Stomach smooth muscle (tissue), 2 donors: ENCODE measurements around the gene TACR1.
"Not testable (repeated sequence)": the region's sequence is repeated elsewhere in the genome, so short reads cannot be mapped to it uniquely, and the experiment has no call there.

Experiments
- H3K27ac ChIP-seq: one replicate; pipeline ENCODE4 v1.7.0; 2013; ENCODE audit warnings: mild to moderate bottlenecking, low read length, inconsistent platforms
- H3K27me3 ChIP-seq, 2 donors: one replicate each; pipeline ENCODE4 v1.7.0; 2013; ENCODE audit warnings: low read length in 2 of 2; ENCODE audit not compliant: insufficient read depth in 2 of 2, control insufficient read depth in 1 of 2
- H3K36me3 ChIP-seq, 2 donors: one replicate each; pipeline ENCODE4 v1.7.0; 2013; ENCODE audit warnings: low read length in 2 of 2; ENCODE audit not compliant: control insufficient read depth in 2 of 2, insufficient read depth in 2 of 2
- H3K4me1 ChIP-seq: one replicate; pipeline ENCODE4 v1.7.0; 2013; ENCODE audit warnings: low read length; ENCODE audit not compliant: control insufficient read depth, insufficient read depth
- H3K4me3 ChIP-seq, 2 donors: one replicate each; pipeline ENCODE4 v1.7.0; 2013; ENCODE audit warnings: low read length in 2 of 2
- H3K9ac ChIP-seq, 2 donors: one replicate each; pipeline ENCODE4 v1.7.0; 2013; ENCODE audit warnings: low read length in 2 of 2, mild to moderate bottlenecking in 1 of 2
- H3K9me3 ChIP-seq, 2 donors: one replicate each; pipeline ENCODE4 v1.7.0; 2013; ENCODE audit warnings: low read length in 2 of 2; ENCODE audit not compliant: control insufficient read depth in 2 of 2
- donor health status: healthy.
- donor health status: Pancreatic carcinoma.

TACR1 gene

GRCh38 chr2:75146606-75147332 is 52.6 kb downstream of the TACR1 start:
- H3K27me3 ChIP-seq, result no peaks in the 10 kb centered on the region
- no peaks in the 10 kb centered on the region for H3K36me3 ChIP-seq
- H3K4me3 ChIP-seq, result no peak overlapping the region
- H3K9me3 ChIP-seq, result no peaks in the 10 kb centered on the region
- no peak overlapping the region for H3K9ac ChIP-seq
- no peaks in the 10 kb centered on the region for H3K4me1 ChIP-seq
- no peak overlapping the region for H3K27ac ChIP-seq

- H3K9me3 ChIP-seq, H3K4me1 ChIP-seq, H3K27me3 ChIP-seq, H3K4me3 ChIP-seq, H3K36me3 ChIP-seq, H3K27ac ChIP-seq, H3K9ac ChIP-seq: not testable (repeated sequence)
Observed at GRCh38 chr2:75146221-75146605, 53.1 kb downstream of the TACR1 start.

GRCh38 chr2:75142081-75142480 is 57.2 kb downstream of the TACR1 start:
- no peaks in the 10 kb centered on the region for H3K4me1 ChIP-seq
- H3K4me3 ChIP-seq, result no peak overlapping the region
- H3K9me3 ChIP-seq, result no peaks in the 10 kb centered on the region
- no peak overlapping the region for H3K9ac ChIP-seq
- H3K36me3 ChIP-seq, result no peaks in the 10 kb centered on the region
- no peaks in the 10 kb centered on the region for H3K27me3 ChIP-seq
- H3K27ac ChIP-seq, result no peak overlapping the region

GRCh38 chr2:75140288-75140687 is 59.0 kb downstream of the TACR1 start:
- H3K9me3 ChIP-seq, result no peaks in the 10 kb centered on the region
- no peak overlapping the region for H3K4me3 ChIP-seq
- no peak overlapping the region for H3K9ac ChIP-seq
- H3K36me3 ChIP-seq, result no peaks in the 10 kb centered on the region
- no peaks in the 10 kb centered on the region for H3K27me3 ChIP-seq
- H3K4me1 ChIP-seq, result peaks cover 3% of the 10 kb centered on the region
- H3K27ac ChIP-seq, result no peak overlapping the region

- Histone ChIP-seq H3K27me3 (no peaks in the 10 kb centered on the region), H3K36me3 (no peaks in the 10 kb centered on the region), H3K9ac (no peak overlapping the region), H3K4me1 (peaks cover 3% of the 10 kb centered on the region), H3K4me3 (no peak overlapping the region), H3K9me3 (no peaks in the 10 kb centered on the region), H3K27ac (no peak overlapping the region)
Observed at GRCh38 chr2:75139171-75139570, 60.1 kb downstream of the TACR1 start.

GRCh38 chr2:75138528-75138927 is 60.8 kb downstream of the TACR1 start:
- Histone ChIP-seq H3K27ac (no peak overlapping the region), H3K36me3 (no peaks in the 10 kb centered on the region), H3K9me3 (no peaks in the 10 kb centered on the region), H3K27me3 (no peaks in the 10 kb centered on the region), H3K4me3 (no peak overlapping the region), H3K9ac (no peak overlapping the region), H3K4me1 (peaks cover 3% of the 10 kb centered on the region)

GRCh38 chr2:75135776-75136400 is 63.4 kb downstream of the TACR1 start:
- no peak overlapping the region for H3K27ac ChIP-seq
- no peaks in the 10 kb centered on the region for H3K9me3 ChIP-seq
- H3K36me3 ChIP-seq, result no peaks in the 10 kb centered on the region
- no peak overlapping the region for H3K9ac ChIP-seq
- no peak overlapping the region for H3K4me3 ChIP-seq
- H3K4me1 ChIP-seq, result peaks cover 3% of the 10 kb centered on the region
- no peaks in the 10 kb centered on the region for H3K27me3 ChIP-seq

- H3K27ac ChIP-seq, result no peak overlapping the region
- H3K36me3 ChIP-seq, result no peaks in the 10 kb centered on the region
- no peak overlapping the region for H3K9ac ChIP-seq
- peaks cover 3% of the 10 kb centered on the region for H3K4me1 ChIP-seq
- no peak overlapping the region for H3K4me3 ChIP-seq
- no peaks in the 10 kb centered on the region for H3K9me3 ChIP-seq
- no peaks in the 10 kb centered on the region for H3K27me3 ChIP-seq
Observed at GRCh38 chr2:75134860-75135259, 64.5 kb downstream of the TACR1 start.

- no peaks in the 10 kb centered on the region for H3K27me3 ChIP-seq
- no peak overlapping the region for H3K27ac ChIP-seq
- H3K9me3 ChIP-seq, result no peaks in the 10 kb centered on the region
- peaks cover 3% of the 10 kb centered on the region for H3K4me1 ChIP-seq
- H3K9ac ChIP-seq, result no peak overlapping the region
- H3K36me3 ChIP-seq, result no peaks in the 10 kb centered on the region
- no peak overlapping the region for H3K4me3 ChIP-seq
Observed at GRCh38 chr2:75133621-75134570, 65.4 kb downstream of the TACR1 start.

- Histone ChIP-seq H3K4me3 (no peak overlapping the region), H3K27me3 (no peaks in the 10 kb centered on the region), H3K36me3 (no peaks in the 10 kb centered on the region), H3K27ac (no peak overlapping the region), H3K9ac (no peak overlapping the region), H3K9me3 (peaks cover 2 to 6% of the 10 kb centered on the region in 2 donors), H3K4me1 (no peaks in the 10 kb centered on the region)
Observed at GRCh38 chr2:75130171-75130570, 69.1 kb downstream of the TACR1 start.
